Measurements from ENCODE around the gene ZNF181. TPM values are rescaled to one million over a fixed set of nuclear protein-coding genes. Genes with fewer than 3 reads are reported as not detected.
A peak's percentile ranks its signal among the peaks of the same experiment; 100 is the strongest.

ZNF181 gene
- total RNA-seq, 3 donors from 2014 or later = 6.6 to 16.1 (median 8.4) TPM

- DNase-seq = peak in 2 of 3 donors; percentile 27 to 45
- no peak for TF ChIP-seq CTCF (IDR thresholded peaks at IDR 0.05)
- H3K4me3 ChIP-seq = no peak overlapping the region
- intact Hi-C loops (cut with DNase I, micrococcal nuclease) = no loop called here
- peaks cover 7% of the 10 kb centered on the region for H3K9me3 ChIP-seq
- no peak for ATAC-seq
- peaks cover 11% of the 10 kb centered on the region for H3K4me1 ChIP-seq (ENCODE audit: low read depth)
- H3K36me3 ChIP-seq (ENCODE audit: low read depth) = no peaks in the 10 kb centered on the region
Measured at GRCh38 chr19:34732612-34733211, 1.3 kb upstream of the ZNF181 start.

GRCh38 chr19:34733266-34733745, 737 bp upstream of the ZNF181 start:
- TF ChIP-seq CTCF (IDR thresholded peaks at IDR 0.05) = no peak
- H3K4me3 ChIP-seq = peak overlapping the region; percentile 57
- intact Hi-C loops (cut with DNase I, micrococcal nuclease) = no loop called here
- no peak for DNase-seq
- peaks cover 12% of the 10 kb centered on the region for H3K9me3 ChIP-seq
- peak; percentile 41 for ATAC-seq
- H3K4me1 ChIP-seq (ENCODE audit: low read depth) = peaks cover 11% of the 10 kb centered on the region
- H3K36me3 ChIP-seq (ENCODE audit: low read depth) = no peaks in the 10 kb centered on the region

- Histone ChIP-seq H3K36me3 (ENCODE audit: low read depth) (no peaks in the 10 kb centered on the region), H3K9me3 (peaks cover 25% of the 10 kb centered on the region), H3K4me1 (ENCODE audit: low read depth) (peaks cover 11% of the 10 kb centered on the region), H3K4me3 (peak overlapping the region; percentile 57)
- ATAC-seq (peak; percentile 41), DNase-seq (peak in 2 of 3 donors; percentile 27 to 32)
- TF ChIP-seq CTCF (IDR thresholded peaks at IDR 0.05) = no peak
- intact Hi-C loops (cut with DNase I, micrococcal nuclease) = no loop called here
Measured at GRCh38 chr19:34734537-34735103, 577 bp downstream of the ZNF181 start.

GRCh38 chr19:34744896-34745690, 11.1 kb downstream of the ZNF181 start:
- no peak for ATAC-seq
- H3K36me3 ChIP-seq (ENCODE audit: low read depth) = no peaks in the 10 kb centered on the region
- H3K9me3 ChIP-seq = peaks cover 92% of the 10 kb centered on the region
- no peak for TF ChIP-seq CTCF (IDR thresholded peaks at IDR 0.05)
- DNase-seq = no peak
- H3K4me3 ChIP-seq = no peak overlapping the region
- intact Hi-C loops (cut with DNase I, micrococcal nuclease) = no loop called here
- H3K4me1 ChIP-seq (ENCODE audit: low read depth) = no peaks in the 10 kb centered on the region

GRCh38 chr19:34757441-34757840, 23.4 kb downstream of the ZNF181 start:
- ATAC-seq = no peak
- H3K4me1 ChIP-seq (ENCODE audit: low read depth) = no peaks in the 10 kb centered on the region
- intact Hi-C loops (cut with DNase I, micrococcal nuclease) = no loop called here
- H3K9me3 ChIP-seq = peaks cover 99% of the 10 kb centered on the region
- no peaks in the 10 kb centered on the region for H3K36me3 ChIP-seq (ENCODE audit: low read depth)
- no peak for DNase-seq
- H3K4me3 ChIP-seq = no peak overlapping the region
- TF ChIP-seq CTCF (IDR thresholded peaks at IDR 0.05) = no peak
